PC-3 (cell line): ENCODE measurements around the gene AKIRIN1. TPM values are rescaled to one million over a fixed set of nuclear protein-coding genes. Genes with fewer than 3 reads are reported as not detected.

Source experiments
- ATAC-seq: fragments of 200-7000 bp; cut with Tn5 transposase; 2 replicates; pipeline ENCODE4 v1.9.1; 2020; ENCODE audit warnings: mild to moderate bottlenecking, moderate library complexity
- BruUV-seq: library from RNA; stranded (reverse); fragments of 400-500 nt; replicated peaks from 2 replicates; lab custom pipeline; 2021; lab: Mats Ljungman, UMichigan
- CTCF ChIA-PET: fragments of 300-600 bp; sonication (Branson Sonifier 250); formaldehyde crosslinking; loops from one replicate; lab custom pipeline; 2022; ENCODE audit warnings: antibody characterized with exemption; lab: Charles Lee
- POLR2A ChIA-PET: fragments of 300-600 bp; sonication (Branson Sonifier 250); formaldehyde crosslinking; loops from one replicate; lab custom pipeline; 2022; ENCODE audit warnings: antibody characterized with exemption; ENCODE audit not compliant: unreplicated experiment; lab: Charles Lee
- DNase-seq: peaks from one replicate; pipeline ENCODE4 v3.0.0-alpha.2; 2015
- H2AFZ ChIP-seq: fragments of 300-600 bp; sonication (generic); 2 replicates; pipeline ENCODE4 v1.6.0; 2016; ENCODE audit warnings: antibody characterized with exemption, low read length
- H3F3A ChIP-seq: fragments of 300-600 bp; sonication (generic); one replicate; pipeline ENCODE4 v1.6.0; 2017; ENCODE audit warnings: antibody characterized with exemption, low read length, control low read depth, mild to moderate bottlenecking; ENCODE audit not compliant: unreplicated experiment
- H3K27ac ChIP-seq: fragments of 300-600 bp; sonication (generic); 2 replicates; pipeline ENCODE4 v1.5.1; 2016; ENCODE audit warnings: mild to moderate bottlenecking, low read length
- H3K27me3 ChIP-seq: fragments of 300-600 bp; sonication (generic); 2 replicates; pipeline ENCODE4 v1.6.1; 2016; ENCODE audit warnings: low read length, mixed read lengths
- H3K36me3 ChIP-seq: fragments of 300-600 bp; sonication (generic); 2 replicates; pipeline ENCODE4 v1.6.1; 2016; ENCODE audit warnings: low read depth, mixed run types, low read length, mixed read lengths
- H3K4me1 ChIP-seq: fragments of 300-600 bp; sonication (generic); 2 replicates; pipeline ENCODE4 v1.5.1; 2016; ENCODE audit warnings: low read length; ENCODE audit not compliant: insufficient read depth
- H3K4me2 ChIP-seq: fragments of 300-600 bp; sonication (generic); 2 replicates; pipeline ENCODE4 v1.6.0; 2016; ENCODE audit warnings: low read length
- H3K4me3 ChIP-seq: fragments of 300-600 bp; sonication (generic); 2 replicates; pipeline ENCODE4 v1.5.1; 2016; ENCODE audit warnings: mild to moderate bottlenecking, low read length, mixed read lengths
- H3K79me2 ChIP-seq: fragments of 300-600 bp; sonication (generic); 2 replicates; pipeline ENCODE4 v1.6.1; 2017; ENCODE audit warnings: low read length, mixed read lengths
- H3K9ac ChIP-seq: fragments of 300-600 bp; sonication (generic); 2 replicates; pipeline ENCODE4 v1.6.0; 2016; ENCODE audit warnings: mild to moderate bottlenecking, low read length
- H3K9me2 ChIP-seq: fragments of 300-600 bp; sonication (generic); replicated peaks from 2 replicates; pipeline ENCODE4 v1.6.1; 2016; ENCODE audit warnings: mixed run types, low read length, mixed read lengths
- H3K9me3 ChIP-seq: fragments of 300-600 bp; sonication (generic); 2 replicates; pipeline ENCODE4 v1.6.1; 2016; ENCODE audit warnings: low read length, mixed read lengths
- H4K20me1 ChIP-seq: fragments of 300-600 bp; sonication (generic); 2 replicates; pipeline ENCODE4 v1.6.1; 2016; ENCODE audit warnings: low read length, mixed read lengths
- EZH2 ChIP-seq: fragments of 300-600 bp; sonication (generic); IDR thresholded peaks from one replicate; pipeline ENCODE4 v1.6.1; 2017; ENCODE audit warnings: antibody characterized with exemption, mild to moderate bottlenecking, low read length; ENCODE audit not compliant: unreplicated experiment
- EZH2phosphoT487 ChIP-seq: fragments of 300-600 bp; sonication (generic); IDR thresholded peaks from 2 replicates; pipeline ENCODE4 v1.6.1; 2018; ENCODE audit warnings: mild to moderate bottlenecking, antibody characterized with exemption, low read length, borderline replicate concordance
- intact Hi-C: fragments of 100-400 bp; cut with micrococcal nuclease; formaldehyde crosslinking; loops from 2 replicates; pipeline ENCODE4 v1.9.0; 2023
- total RNA-seq: library from RNA; depleted of rRNA; stranded (reverse); fragments of >200 nt; gene quantifications from 2 replicates; pipeline ENCODE4 v1.2.3, GENCODE V29; 2014
- TF ChIP-seq, protein P1 (sequence below): fragments of 300-600 bp; sonication (generic); conservative IDR thresholded peaks from 2 replicates; pipeline ENCODE4 v1.5.1; 2017; ENCODE audit warnings: antibody characterized with exemption, low read depth, mild to moderate bottlenecking, low read length

The AKIRIN1 gene
- total RNA-seq, 1 experiment from 2014 or later: 58.6 TPM

DNA sequence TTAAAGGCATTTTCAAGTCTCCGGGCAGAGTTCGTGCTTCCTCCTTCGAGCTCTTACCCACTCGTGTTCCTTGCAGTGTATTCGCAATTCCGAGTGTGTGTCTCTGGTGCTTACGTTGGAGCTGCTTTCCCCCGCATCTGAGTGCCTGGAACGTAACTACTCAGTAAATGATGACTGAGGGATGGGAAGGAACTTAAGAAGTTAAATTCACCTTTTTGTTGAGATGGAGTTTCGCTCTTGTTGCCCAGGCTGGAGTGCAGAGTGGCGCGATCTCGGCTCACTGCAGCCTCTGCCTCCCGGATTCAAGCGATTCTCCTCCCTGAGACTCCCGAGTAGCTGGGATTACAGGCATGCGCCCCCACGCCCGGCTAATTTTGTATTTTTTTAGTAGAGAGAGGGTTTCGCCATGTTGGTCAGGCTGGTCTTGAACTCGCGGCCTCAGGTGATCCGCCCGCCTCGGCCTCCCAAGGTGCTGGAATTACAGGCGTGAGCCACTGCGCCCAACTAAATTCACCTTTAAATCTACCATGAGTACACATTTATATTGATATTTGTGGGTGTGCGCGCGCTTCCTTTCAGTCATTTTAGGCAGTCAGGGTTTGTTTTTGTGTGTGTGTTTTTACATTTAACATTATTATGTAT is 35.9 kb downstream of the AKIRIN1 start:
- Histone ChIP-seq H3K4me2 (peak overlapping the region; percentile 84), H3K9ac (peak overlapping the region; percentile 93), H3K4me1 (0 out of 2 replicates have a peak, but pooled peaks cover 9% of the 10 kb centered on the region), H3F3A (no peaks in the 10 kb centered on the region), H4K20me1 (peaks cover 13% of the 10 kb centered on the region), H3K9me3 (no peaks in the 10 kb centered on the region), H3K9me2 (no peaks in the 10 kb centered on the region), H2AFZ (peak overlapping the region; percentile 94), H3K4me3 (peak overlapping the region; percentile 94), H3K36me3 (peaks cover 22% of the 10 kb centered on the region), H3K27ac (peak overlapping the region; percentile 81), H3K27me3 (no peaks in the 10 kb centered on the region), H3K79me2 (peaks cover 44% of the 10 kb centered on the region)
- intact Hi-C loops: loop anchor here (1.0 to 5.0 kb wide), 2 partner anchors 35 to 154 kb away; partner anchors contain the start of genes AKIRIN1 and MYCBP
- no peak for DNase-seq
- peak; percentile 5; the same call in 1 of the 2 replicates for ATAC-seq
- ChIA-PET POLR2A (interaction anchor here (0.6 to 0.8 kb wide), 2 partner anchors 32 to 168 kb away, joined by 3 to 4 read pairs; no protein-coding TSS in a partner anchor), CTCF (no interaction called here)
- TF ChIP-seq, protein P1, sequence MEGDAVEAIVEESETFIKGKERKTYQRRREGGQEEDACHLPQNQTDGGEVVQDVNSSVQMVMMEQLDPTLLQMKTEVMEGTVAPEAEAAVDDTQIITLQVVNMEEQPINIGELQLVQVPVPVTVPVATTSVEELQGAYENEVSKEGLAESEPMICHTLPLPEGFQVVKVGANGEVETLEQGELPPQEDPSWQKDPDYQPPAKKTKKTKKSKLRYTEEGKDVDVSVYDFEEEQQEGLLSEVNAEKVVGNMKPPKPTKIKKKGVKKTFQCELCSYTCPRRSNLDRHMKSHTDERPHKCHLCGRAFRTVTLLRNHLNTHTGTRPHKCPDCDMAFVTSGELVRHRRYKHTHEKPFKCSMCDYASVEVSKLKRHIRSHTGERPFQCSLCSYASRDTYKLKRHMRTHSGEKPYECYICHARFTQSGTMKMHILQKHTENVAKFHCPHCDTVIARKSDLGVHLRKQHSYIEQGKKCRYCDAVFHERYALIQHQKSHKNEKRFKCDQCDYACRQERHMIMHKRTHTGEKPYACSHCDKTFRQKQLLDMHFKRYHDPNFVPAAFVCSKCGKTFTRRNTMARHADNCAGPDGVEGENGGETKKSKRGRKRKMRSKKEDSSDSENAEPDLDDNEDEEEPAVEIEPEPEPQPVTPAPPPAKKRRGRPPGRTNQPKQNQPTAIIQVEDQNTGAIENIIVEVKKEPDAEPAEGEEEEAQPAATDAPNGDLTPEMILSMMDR: no peak
- TF ChIP-seq EZH2 (no peak), EZH2phosphoT487 (no peak)
- BruUV-seq: no TSS peak

DNA sequence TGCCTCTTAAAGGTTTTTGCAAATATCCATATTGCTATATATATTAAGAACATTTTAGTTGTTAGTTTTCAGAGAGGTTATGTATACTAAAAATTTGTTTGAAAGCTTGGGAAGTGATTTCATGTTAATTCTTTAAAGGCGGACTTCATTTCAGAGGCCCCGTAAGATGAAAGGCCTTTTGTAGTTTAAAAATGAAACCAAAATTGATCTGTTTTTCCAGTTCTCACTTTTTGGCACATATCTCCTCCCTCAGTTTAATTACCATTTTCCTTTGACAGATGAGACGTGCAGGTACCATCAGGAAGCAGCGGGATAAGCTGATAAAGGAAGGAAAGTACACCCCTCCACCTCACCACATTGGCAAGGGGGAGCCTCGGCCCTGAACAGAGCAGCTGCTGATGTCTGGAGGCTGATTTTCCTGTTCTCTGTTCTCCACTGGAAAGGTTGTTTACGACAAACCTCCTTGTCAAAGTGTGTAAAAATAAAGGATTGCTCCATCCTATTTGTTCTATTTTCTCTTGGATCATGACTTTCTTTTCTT is 43.1 kb downstream of the AKIRIN1 start:
- intact Hi-C loops: no loop called here
- Histone ChIP-seq H3K4me2 (no peak overlapping the region), H3K4me3 (no peak overlapping the region), H3K36me3 (peaks cover 35% of the 10 kb centered on the region), H2AFZ (no peak overlapping the region), H3K9me2 (no peaks in the 10 kb centered on the region), H3K79me2 (peaks cover 25% of the 10 kb centered on the region), H3K9me3 (no peaks in the 10 kb centered on the region), H4K20me1 (peaks cover 19% of the 10 kb centered on the region; the same call in 1 of the 2 replicates), H3K27me3 (no peaks in the 10 kb centered on the region), H3F3A (no peaks in the 10 kb centered on the region), H3K4me1 (no peaks in the 10 kb centered on the region), H3K27ac (no peak overlapping the region), H3K9ac (no peak overlapping the region)
- ChIA-PET POLR2A (no interaction called here), CTCF (no interaction called here)
- no peak for TF ChIP-seq EZH2phosphoT487
- no peak for TF ChIP-seq EZH2
- TF ChIP-seq, protein P1: no peak
- BruUV-seq: no TSS peak
- DNase-seq (no peak), ATAC-seq (no peak)

DNA sequence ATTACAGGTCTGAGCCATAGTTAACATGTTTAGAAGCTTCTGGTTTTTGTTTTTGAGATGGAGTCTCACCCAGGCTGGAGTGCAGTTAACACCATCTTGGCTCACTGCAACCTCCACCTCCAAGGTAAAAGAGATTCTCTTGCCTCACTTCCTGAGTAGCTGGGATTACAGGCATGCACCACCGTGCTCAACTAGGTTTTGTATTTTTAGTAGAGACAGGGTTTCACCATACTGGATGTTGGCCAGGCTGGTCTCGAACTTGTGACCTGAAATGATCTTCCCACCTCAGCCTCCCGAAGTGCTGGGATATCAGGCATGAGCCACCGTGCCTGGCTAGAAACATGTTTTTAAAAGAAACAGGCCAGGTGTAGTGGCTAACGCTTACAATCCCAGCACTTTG is 45.6 kb downstream of the AKIRIN1 start:
- H3K27ac ChIP-seq: no peak overlapping the region
- H3K4me2 ChIP-seq: no peak overlapping the region
- H2AFZ ChIP-seq: no peak overlapping the region
- H3K4me3 ChIP-seq: no peak overlapping the region
- ChIA-PET CTCF (no interaction called here), POLR2A (no interaction called here)
- no peak for ATAC-seq
- H3K36me3 ChIP-seq: peaks cover 25% of the 10 kb centered on the region
- TF ChIP-seq EZH2phosphoT487 (no peak), EZH2 (no peak)
- TF ChIP-seq, protein P1: no peak
- no peaks in the 10 kb centered on the region for H3K27me3 ChIP-seq
- H3K4me1 ChIP-seq: no peaks in the 10 kb centered on the region
- no peak for DNase-seq
- H3K9me2 ChIP-seq: no peaks in the 10 kb centered on the region
- intact Hi-C loops: no loop called here
- H3K9me3 ChIP-seq: no peaks in the 10 kb centered on the region
- H3K79me2 ChIP-seq: peaks cover 14% of the 10 kb centered on the region
- BruUV-seq: no TSS peak
- H3F3A ChIP-seq: no peaks in the 10 kb centered on the region
- H4K20me1 ChIP-seq: peaks cover 13% of the 10 kb centered on the region; the same call in 1 of the 2 replicates
- no peak overlapping the region for H3K9ac ChIP-seq
